Neural cell (in vitro differentiated cells): ENCODE data around the gene COL24A1.

Experiments
- CTCF ChIP-seq: fragments of 450-650 bp; IDR thresholded peaks from 2 replicates; pipeline ENCODE4 v1.5.1; 2014; ENCODE audit warnings: antibody characterized with exemption, mild to moderate bottlenecking, moderate library complexity; ENCODE audit not compliant: poor library complexity, severe bottlenecking
- EP300 ChIP-seq: fragments of 450-650 bp; conservative IDR thresholded peaks from 2 replicates; pipeline ENCODE4 v1.6.1; 2014; ENCODE audit warnings: antibody characterized with exemption, mild to moderate bottlenecking, moderate library complexity; ENCODE audit not compliant: poor library complexity, severe bottlenecking
- EZH2 ChIP-seq: fragments of 200-600, 300-800 bp; shearing (Covaris generic), sonication (generic); IDR thresholded peaks from 2 replicates; pipeline ENCODE4 v1.6.1; 2014; ENCODE audit warnings: antibody characterized with exemption, low read length, borderline replicate concordance, mild to moderate bottlenecking; ENCODE audit not compliant: insufficient read depth, poor library complexity, severe bottlenecking
- POLR2AphosphoS5 ChIP-seq: IDR thresholded peaks from 2 replicates; pipeline ENCODE4 v1.6.1; 2012
- REST ChIP-seq: IDR thresholded peaks from 2 replicates; pipeline ENCODE4 v1.6.1; 2012; ENCODE audit warnings: borderline replicate concordance
- SMC3 ChIP-seq: fragments of 450-650 bp; conservative IDR thresholded peaks from 2 replicates; pipeline ENCODE4 v1.6.1; 2014; ENCODE audit warnings: antibody characterized with exemption, mild to moderate bottlenecking, moderate library complexity; ENCODE audit not compliant: poor library complexity

GRCh38 chr1:85998105-85998855, 158.3 kb downstream of the COL24A1 start:
- no peak for TF ChIP-seq CTCF
- TF ChIP-seq POLR2AphosphoS5: no peak
- TF ChIP-seq EP300: no peak
- TF ChIP-seq EZH2: no peak
- no peak for TF ChIP-seq SMC3
- no peak for TF ChIP-seq REST
